CD4-positive, alpha-beta T cell treated with Interleukin-4 for 4 hours (primary cell): ENCODE results near the gene STS.

ENCODE experiments used
- DNase-seq: peaks from one replicate; pipeline ENCODE4 v3.0.0-alpha.2; 2020

STS gene

GRCh38 chrX:7147413-7147977, at the start of gene STS:
STS (plus strand) TSS chrX:7147712; CDS start chrX:7253200, 105,488 bp downstream.
- DNase-seq: peak; percentile 13

GRCh38 chrX:7100022-7100421, 47.5 kb upstream of the STS start:
- no peak for DNase-seq

GRCh38 chrX:7102119-7102518, 45.4 kb upstream of the STS start:
- DNase-seq: no peak

- DNase-seq: no peak
Measured at GRCh38 chrX:7106649-7107048, 40.9 kb upstream of the STS start.

- no peak for DNase-seq
Measured at GRCh38 chrX:7108030-7108429, 39.5 kb upstream of the STS start.

GRCh38 chrX:7109049-7109531, 38.4 kb upstream of the STS start:
- no peak for DNase-seq

GRCh38 chrX:7109838-7110793, 37.4 kb upstream of the STS start:
- no peak for DNase-seq

GRCh38 chrX:7110821-7111276, 36.7 kb upstream of the STS start:
- DNase-seq: no peak

- no peak for DNase-seq
Measured at GRCh38 chrX:7111518-7111917, 36.0 kb upstream of the STS start.

- no peak for DNase-seq
Measured at GRCh38 chrX:7112071-7112470, 35.4 kb upstream of the STS start.

GRCh38 chrX:7115557-7115956, 32.0 kb upstream of the STS start:
- no peak for DNase-seq

- DNase-seq: no peak
Measured at GRCh38 chrX:7116081-7116480, 31.4 kb upstream of the STS start.

GRCh38 chrX:7117587-7117986, 29.9 kb upstream of the STS start:
- no peak for DNase-seq

- DNase-seq: no peak
Measured at GRCh38 chrX:7119950-7120877, 27.3 kb upstream of the STS start.

GRCh38 chrX:7120878-7121219, 26.7 kb upstream of the STS start:
- no peak for DNase-seq

GRCh38 chrX:7127056-7127455, 20.5 kb upstream of the STS start:
- DNase-seq: no peak

- no peak for DNase-seq
Measured at GRCh38 chrX:7131621-7132020, 15.9 kb upstream of the STS start.

- peak; percentile 25 for DNase-seq
Measured at GRCh38 chrX:7132335-7133049, 15.0 kb upstream of the STS start.

- no peak for DNase-seq
Measured at GRCh38 chrX:7133050-7133440, 14.5 kb upstream of the STS start.

- DNase-seq: no peak
Measured at GRCh38 chrX:7134981-7135380, 12.5 kb upstream of the STS start.

GRCh38 chrX:7139202-7140081, 8.1 kb upstream of the STS start:
- DNase-seq: no peak
